HAP-1 (cell line): ENCODE measurements around the gene GNPTAB.
"Not testable (repeated sequence)": the region's sequence is repeated elsewhere in the genome, so short reads cannot be mapped to it uniquely, and the experiment has no call there.

Source experiments
- DNase-seq, 2 experiments: peaks; one replicate each; pipeline ENCODE4 v3.0.0-alpha.2; 2016 to 2020; ENCODE audit warnings: low spot score in 2 of 2
- H3K27me3 ChIP-seq: fragments of 250-450 bp; sonication (Bioruptor Pico); 2 replicates; pipeline ENCODE4 v1.5.1; 2020; ENCODE audit warnings: low read depth, mild to moderate bottlenecking, moderate library complexity
- H3K36me3 ChIP-seq: fragments of 250-450 bp; sonication (Bioruptor Pico); replicated peaks from 2 replicates; pipeline ENCODE4 v1.5.1; 2020; ENCODE audit warnings: mild to moderate bottlenecking
- H3K4me1 ChIP-seq: fragments of 250-450 bp; sonication (Bioruptor Pico); 2 replicates; pipeline ENCODE4 v1.5.1; 2020; ENCODE audit warnings: mild to moderate bottlenecking
- H3K4me3 ChIP-seq: fragments of 250-450 bp; sonication (Bioruptor Pico); 2 replicates; pipeline ENCODE4 v1.5.1; 2020; ENCODE audit warnings: mild to moderate bottlenecking, moderate library complexity
- H3K9me3 ChIP-seq: fragments of 250-450 bp; sonication (Bioruptor Pico); 2 replicates; pipeline ENCODE4 v1.5.1; 2020; ENCODE audit warnings: mild to moderate bottlenecking, moderate library complexity
- in situ Hi-C: fragments of 300-500 bp; cut with MboI; formaldehyde crosslinking; loops from 3 replicates; pipeline ENCODE4 v1.14.3; 2020; ENCODE audit warnings: low sequenced_read_pairs, inconsistent platforms, mixed read lengths

Gene GNPTAB

GRCh38 chr12:101830367-101831325 lies at the start of gene GNPTAB:
GNPTAB (minus strand) TSS chr12:101830959; CDS start chr12:101830675, 284 bp downstream.
- peak; percentile 92 to 96 for DNase-seq
- in situ Hi-C loops, result loop anchor here (10.0 kb wide), 1 partner anchor 416 kb away; no protein-coding TSS in a partner anchor
- Histone ChIP-seq H3K4me3 (peak within 1 kb of the TSS; percentile 74), H3K27me3 (no peaks in the 10 kb centered on the region), H3K9me3 (0 out of 2 replicates have a peak, but pooled peaks cover 2% of the 10 kb centered on the region), H3K36me3 (no peaks in the 10 kb centered on the region), H3K4me1 (peaks cover 24% of the 10 kb centered on the region)

GRCh38 chr12:101878243-101878821 lies 47.6 kb upstream of the GNPTAB start:
- Histone ChIP-seq H3K4me3 (peak overlapping the region; percentile 59), H3K4me1 (peaks cover 5% of the 10 kb centered on the region), H3K36me3 (no peaks in the 10 kb centered on the region), H3K27me3 (no peaks in the 10 kb centered on the region), H3K9me3 (no peaks in the 10 kb centered on the region)
- DNase-seq, result no peak
- in situ Hi-C loops, result no loop called here

- Histone ChIP-seq H3K9me3 (no peaks in the 10 kb centered on the region), H3K4me1 (peaks cover 3% of the 10 kb centered on the region), H3K27me3 (no peaks in the 10 kb centered on the region), H3K36me3 (no peaks in the 10 kb centered on the region), H3K4me3 (peak overlapping the region; percentile 59)
- peak in 1 of 2 experiments; percentile 28 for DNase-seq
- in situ Hi-C loops, result no loop called here
Measured at GRCh38 chr12:101877806-101878242, 47.1 kb upstream of the GNPTAB start.

- Histone ChIP-seq H3K4me3 (peak within 1 kb of the TSS; percentile 59), H3K27me3 (no peaks in the 10 kb centered on the region), H3K9me3 (no peaks in the 10 kb centered on the region), H3K36me3 (no peaks in the 10 kb centered on the region), H3K4me1 (no peaks in the 10 kb centered on the region)
- DNase-seq, result peak; percentile 79 to 88
- in situ Hi-C loops, result no loop called here
Measured at GRCh38 chr12:101876861-101877805, 46.4 kb upstream of the GNPTAB start, which contains the start of gene DRAM1. DRAM1 (plus strand) TSS chr12:101877580; CDS start chr12:101877790, 210 bp downstream.

GRCh38 chr12:101876322-101876860 lies 45.6 kb upstream of the GNPTAB start:
- H3K9me3 ChIP-seq, result no peaks in the 10 kb centered on the region
- peak overlapping the region; percentile 59; the same call in 1 of the 2 replicates for H3K4me3 ChIP-seq
- no peaks in the 10 kb centered on the region for H3K36me3 ChIP-seq
- H3K4me1 ChIP-seq, result no peaks in the 10 kb centered on the region
- no peaks in the 10 kb centered on the region for H3K27me3 ChIP-seq
- no peak for DNase-seq
- in situ Hi-C loops, result no loop called here

- Histone ChIP-seq H3K27me3 (no peaks in the 10 kb centered on the region), H3K4me1 (no peaks in the 10 kb centered on the region), H3K4me3 (no peak overlapping the region), H3K9me3 (no peaks in the 10 kb centered on the region), H3K36me3 (no peaks in the 10 kb centered on the region)
- DNase-seq, result no peak
- in situ Hi-C loops, result no loop called here
Measured at GRCh38 chr12:101875162-101875561, 44.4 kb upstream of the GNPTAB start.

- DNase-seq, result no peak
- in situ Hi-C loops, result no loop called here
- H3K27me3 ChIP-seq, result no peaks in the 10 kb centered on the region
Measured at GRCh38 chr12:101870925-101871324, 40.2 kb upstream of the GNPTAB start.

GRCh38 chr12:101867619-101868018 lies 36.9 kb upstream of the GNPTAB start:
- H3K27me3 ChIP-seq, H3K9me3 ChIP-seq, in situ Hi-C loops, H3K4me1 ChIP-seq, H3K4me3 ChIP-seq, DNase-seq, H3K36me3 ChIP-seq: not testable (repeated sequence)

More at GRCh38 chr12:101870925-101871324, 40.2 kb upstream of the GNPTAB start:
- no peaks in the 10 kb centered on the region for H3K4me1 ChIP-seq
- no peak overlapping the region for H3K4me3 ChIP-seq
- H3K36me3 ChIP-seq, result no peaks in the 10 kb centered on the region
- no peaks in the 10 kb centered on the region for H3K9me3 ChIP-seq

GRCh38 chr12:101866615-101867373 lies 36.0 kb upstream of the GNPTAB start:
- no peak overlapping the region for H3K4me3 ChIP-seq
- H3K9me3 ChIP-seq, result peaks cover 4% of the 10 kb centered on the region; the same call in 1 of the 2 replicates
- H3K36me3 ChIP-seq, result no peaks in the 10 kb centered on the region
- in situ Hi-C loops, result no loop called here
- no peak for DNase-seq
- H3K27me3 ChIP-seq, result no peaks in the 10 kb centered on the region
- peaks cover 4% of the 10 kb centered on the region for H3K4me1 ChIP-seq

- DNase-seq, result no peak
- Histone ChIP-seq H3K4me1 (peaks cover 6% of the 10 kb centered on the region), H3K36me3 (no peaks in the 10 kb centered on the region), H3K9me3 (peaks cover 4% of the 10 kb centered on the region; the same call in 1 of the 2 replicates), H3K4me3 (no peak overlapping the region), H3K27me3 (no peaks in the 10 kb centered on the region)
- in situ Hi-C loops, result no loop called here
Measured at GRCh38 chr12:101863981-101864380, 33.2 kb upstream of the GNPTAB start.

GRCh38 chr12:101862245-101862644 lies 31.5 kb upstream of the GNPTAB start:
- Histone ChIP-seq H3K4me1 (peaks cover 6% of the 10 kb centered on the region), H3K27me3 (no peaks in the 10 kb centered on the region), H3K4me3 (no peak overlapping the region), H3K9me3 (peaks cover 4% of the 10 kb centered on the region; the same call in 1 of the 2 replicates), H3K36me3 (no peaks in the 10 kb centered on the region)
- in situ Hi-C loops, result no loop called here
- peak; percentile 24 to 36 for DNase-seq

GRCh38 chr12:101861688-101862087 lies 30.9 kb upstream of the GNPTAB start:
- H3K9me3 ChIP-seq, H3K4me1 ChIP-seq, H3K36me3 ChIP-seq, in situ Hi-C loops, H3K4me3 ChIP-seq, H3K27me3 ChIP-seq, DNase-seq: not testable (repeated sequence)
